SK-N-SH (cell line): ENCODE results near the gene NUP37. TPM values are rescaled to one million over a fixed set of nuclear protein-coding genes. Genes with fewer than 3 reads are reported as not detected.
A peak's percentile ranks its signal among the peaks of the same experiment; 100 is the strongest.
"Not testable (repeated sequence)": the region's sequence is repeated elsewhere in the genome, so short reads cannot be mapped to it uniquely, and the experiment has no call there.

Source experiments
- CTCF ChIA-PET: fragments of 300-600, 350-600 bp; formaldehyde crosslinking; extraction: SDS; loops from one replicate; lab custom pipeline; 2021; lab: Yijun Ruan, JAX
- POLR2A ChIA-PET: fragments of 350-600 bp; sonication (Branson Sonifier 250); formaldehyde crosslinking; extraction: SDS; loops from one replicate; lab custom pipeline; 2020; ENCODE audit warnings: antibody characterized with exemption, inconsistent platforms; lab: Yijun Ruan, JAX
- DNase-seq: peaks from one replicate; pipeline ENCODE4 v3.0.0; 2012
- H2AFZ ChIP-seq: fragments of 200-600 bp; sonication (generic); 2 replicates; pipeline ENCODE4 v1.8.1; 2016; ENCODE audit warnings: antibody characterized with exemption, mild to moderate bottlenecking, low read depth
- H3F3A ChIP-seq: fragments of 200-600 bp; sonication (generic); replicated peaks from 2 replicates; pipeline ENCODE3; 2016; ENCODE audit warnings: antibody characterized with exemption, mild to moderate bottlenecking; ENCODE audit not compliant: insufficient read depth
- H3K27ac ChIP-seq, 2 experiments: fragments of 200-500 bp in 1 of 2; fragments of 200-600 bp in 1 of 2; sonication (Bioruptor generic) in 1 of 2; sonication (generic), shearing (Covaris generic) in 1 of 2; 2 replicates each; pipeline versions ENCODE4 v1.5.1 to v1.6.1; 2014 to 2016; ENCODE audit warnings: low read depth in 2 of 2, inconsistent platforms in 1 of 2, low read length in 1 of 2, mild to moderate bottlenecking in 1 of 2, mixed read lengths in 1 of 2
- H3K27me3 ChIP-seq: fragments of 200-600 bp; sonication (generic), shearing (Covaris generic); 2 replicates; pipeline ENCODE4 v1.6.1; 2016; ENCODE audit warnings: mixed run types; ENCODE audit not compliant: insufficient read depth
- H3K36me3 ChIP-seq, 2 experiments: fragments of 200-500 bp in 1 of 2; fragments of 200-600 bp in 1 of 2; sonication (Bioruptor generic) in 1 of 2; sonication (generic) in 1 of 2; replicated peaks in 1 of 2; 2 replicates each; pipeline versions ENCODE3 to v1.5.1; 2014 to 2016; ENCODE audit warnings: low read length in 1 of 2, mild to moderate bottlenecking in 1 of 2; ENCODE audit not compliant: insufficient read depth in 2 of 2, control insufficient read depth in 1 of 2
- H3K4me1 ChIP-seq, 2 experiments: fragments of 200-500 bp in 1 of 2; fragments of 200-600 bp in 1 of 2; sonication (Bioruptor generic) in 1 of 2; sonication (generic), shearing (Covaris generic) in 1 of 2; 2 replicates each; pipeline versions ENCODE4 v1.5.1 to v1.6.1; 2014 to 2016; ENCODE audit warnings: low read depth in 1 of 2, low read length in 1 of 2, mixed run types in 1 of 2; ENCODE audit not compliant: insufficient read depth in 2 of 2, control insufficient read depth in 1 of 2
- H3K4me2 ChIP-seq: fragments of 200-600 bp; sonication (generic), shearing (Covaris generic); 2 replicates; pipeline ENCODE4 v1.6.1; 2017; ENCODE audit warnings: mixed run types
- H3K4me3 ChIP-seq, 2 experiments: fragments of 200-500 bp in 1 of 2; fragments of 200-600 bp in 1 of 2; sonication (Bioruptor generic) in 1 of 2; sonication (generic), shearing (Covaris generic) in 1 of 2; 2 replicates each; pipeline versions ENCODE4 v1.5.1 to v1.8.1; 2014 to 2016; ENCODE audit warnings: low read depth in 2 of 2, inconsistent platforms in 1 of 2, low read length in 1 of 2, mild to moderate bottlenecking in 1 of 2, mixed read lengths in 1 of 2, moderate library complexity in 1 of 2
- H3K79me2 ChIP-seq: fragments of 200-600 bp; sonication (generic); 2 replicates; pipeline ENCODE4 v1.8.1; 2017; ENCODE audit warnings: mild to moderate bottlenecking; ENCODE audit not compliant: insufficient read depth
- H3K9ac ChIP-seq: fragments of 200-600 bp; sonication (generic); 2 replicates; pipeline ENCODE4 v1.6.1; 2017; ENCODE audit warnings: mixed run types
- H3K9me2 ChIP-seq: fragments of 200-600 bp; sonication (generic); 2 replicates; pipeline ENCODE4 v1.6.1; 2017; ENCODE audit warnings: mixed run types
- H3K9me3 ChIP-seq: fragments of 200-600 bp; sonication (generic); 2 replicates; pipeline ENCODE4 v1.6.1; 2017; ENCODE audit warnings: mixed run types, mild to moderate bottlenecking, moderate library complexity
- H4K20me1 ChIP-seq: fragments of 200-600 bp; sonication (generic); 2 replicates; pipeline ENCODE4 v1.6.1; 2017; ENCODE audit warnings: mild to moderate bottlenecking, mixed run types; ENCODE audit not compliant: insufficient read depth
- ELF1 ChIP-seq: IDR thresholded peaks from 2 replicates; pipeline ENCODE4 v1.4.0; 2012
- EP300 ChIP-seq, 2 experiments: IDR thresholded peaks; 2 replicates each; pipeline versions ENCODE4 v1.4.0 to v1.6.1; 2012; ENCODE audit warnings: borderline replicate concordance in 1 of 2, low read depth in 1 of 2, low read length in 1 of 2
- EZH2phosphoT487 ChIP-seq: fragments of 200-600 bp; sonication (generic); IDR thresholded peaks from 2 replicates; pipeline ENCODE4 v1.6.1; 2017; ENCODE audit warnings: low read depth, mixed run types, mild to moderate bottlenecking, antibody characterized with exemption, moderate library complexity, borderline replicate concordance
- FOXJ3 ChIP-seq: sonication (generic); formaldehyde crosslinking; IDR thresholded peaks from 2 replicates; pipeline ENCODE4 v1.5.1; 2020; ENCODE audit warnings: mild to moderate bottlenecking, missing genetic modification reagents
- IRF3 ChIP-seq: fragments of 150-350 bp; IDR thresholded peaks from 2 replicates; pipeline ENCODE4 v1.6.1; 2016; ENCODE audit warnings: mild to moderate bottlenecking, low read depth, low read length
- JUND ChIP-seq: IDR thresholded peaks from 2 replicates; pipeline ENCODE4 v1.4.0; 2012
- MAX ChIP-seq: IDR thresholded peaks from 2 replicates; pipeline ENCODE4 v1.4.0; 2012; ENCODE audit warnings: low read depth
- MXI1 ChIP-seq: IDR thresholded peaks from 2 replicates; pipeline ENCODE4 v1.6.1; 2012; ENCODE audit warnings: mild to moderate bottlenecking, low read depth, low read length, improper control_type of control experiment
- NFIC ChIP-seq: IDR thresholded peaks from 2 replicates; pipeline ENCODE4 v1.4.0; 2012; ENCODE audit warnings: borderline replicate concordance
- NRF1 ChIP-seq: IDR thresholded peaks from 2 replicates; pipeline ENCODE4 v1.6.1; 2012; ENCODE audit warnings: low read depth, mild to moderate bottlenecking, low read length
- PBX3 ChIP-seq: IDR thresholded peaks from 2 replicates; pipeline ENCODE4; 2012
- RCOR1 ChIP-seq: fragments of 150-350 bp; IDR thresholded peaks from 2 replicates; pipeline ENCODE4 v1.6.1; 2017; ENCODE audit warnings: antibody characterized with exemption, low read length
- RXRA ChIP-seq: IDR thresholded peaks from 2 replicates; pipeline ENCODE4 v1.4.0; 2012; ENCODE audit warnings: low read depth, mild to moderate bottlenecking, borderline replicate concordance
- SIN3A ChIP-seq: IDR thresholded peaks from 2 replicates; pipeline ENCODE4 v1.6.1; 2012; ENCODE audit warnings: low read depth, mild to moderate bottlenecking, low read length, moderate library complexity, borderline replicate concordance
- TAF1 ChIP-seq: IDR thresholded peaks from 2 replicates; pipeline ENCODE4 v1.6.1; 2012; ENCODE audit warnings: low read depth, mild to moderate bottlenecking, low read length, moderate library complexity, borderline replicate concordance
- TEAD4 ChIP-seq: IDR thresholded peaks from 2 replicates; pipeline ENCODE4 v1.4.0; 2012; ENCODE audit warnings: mild to moderate bottlenecking, borderline replicate concordance; ENCODE audit not compliant: insufficient read depth
- USF2 ChIP-seq: fragments of 150-350 bp; IDR thresholded peaks from 2 replicates; pipeline ENCODE4 v1.6.1; 2017; ENCODE audit warnings: antibody characterized with exemption, low read length, low read depth, borderline replicate concordance
- WGBS: methylation state at CpG from one replicate; pipeline ENCODE4 v1.1.6; 2017; ENCODE audit warnings: low lambda C conversion rate; 5-methylcytosine and 5-hydroxymethylcytosine counted together
- polyA plus RNA-seq, 3 experiments: library from polyadenylated mRNA; depleted of rRNA; stranded (reverse); fragments of >200 nt; gene quantifications; 2 replicates each; pipeline ENCODE4 v1.2.3, GENCODE V29; 2012

The NUP37 gene
- polyA plus RNA-seq, 1 of the 3 experiments (the other 2 are of a cell fraction): 29.2 TPM

GRCh38 chr12:102121328-102121727 lies 1.4 kb upstream of the NUP37 start:
- Histone ChIP-seq H3K36me3 (peaks cover 14 to 24% of the 10 kb centered on the region in 2 experiments), H3K27ac (peak overlapping the region in 1 of 2 experiments; percentile 62; a peak in 1 of 4 replicates), H3K4me3 (peak overlapping the region in 1 of 2 experiments; percentile 86; a peak in 3 of 4 replicates), H3K9ac (peak overlapping the region; percentile 83; the same call in 1 of the 2 replicates), H3K4me2 (peak overlapping the region; percentile 85), H2AFZ (peak overlapping the region; percentile 94; the same call in 1 of the 2 replicates), H3K79me2 (peaks cover 51% of the 10 kb centered on the region)
- H3K27me3 ChIP-seq, H3F3A ChIP-seq, H3K4me1 ChIP-seq, DNase-seq, H3K9me2 ChIP-seq, POLR2A ChIA-PET, H3K9me3 ChIP-seq, H4K20me1 ChIP-seq: not testable (repeated sequence)
- CTCF ChIA-PET: interaction anchor here (1.0 to 1.2 kb wide), 2 partner anchors 28 to 362 kb away, joined by 3 to 4 read pairs; no protein-coding TSS in a partner anchor
- 96% methylated on average over 2 of the region's 2 CpGs for WGBS

GRCh38 chr12:102120886-102121285 lies 972 bp upstream of the NUP37 start:
- H3K4me2 ChIP-seq: peak overlapping the region; percentile 85
- DNase-seq: peak; percentile 22
- H3K36me3 ChIP-seq: peaks cover 19 to 26% of the 10 kb centered on the region in 2 experiments
- H3K27ac ChIP-seq: peak overlapping the region; percentile 62 to 65; a peak in 3 of 4 replicates
- CTCF ChIA-PET: interaction anchor here (1.2 kb wide), 1 partner anchor 27 kb away, joined by 4 read pairs; no protein-coding TSS in a partner anchor
- peaks cover 6 to 10% of the 10 kb centered on the region in 2 experiments; a peak in 3 of 4 replicates for H3K4me1 ChIP-seq
- H2AFZ ChIP-seq: peak overlapping the region; percentile 94
- peak overlapping the region; percentile 83 for H3K9ac ChIP-seq
- H4K20me1 ChIP-seq: no peaks in the 10 kb centered on the region
- H3K4me3 ChIP-seq: peak overlapping the region; percentile 86 to 95
- H3K79me2 ChIP-seq: peaks cover 51% of the 10 kb centered on the region
- no peaks in the 10 kb centered on the region for H3K9me3 ChIP-seq
- POLR2A ChIA-PET: no interaction called here
- H3K9me2 ChIP-seq: no peaks in the 10 kb centered on the region
- 30% methylated on average over 4 of the region's 4 CpGs for WGBS
- H3F3A ChIP-seq: no peaks in the 10 kb centered on the region
- no peaks in the 10 kb centered on the region for H3K27me3 ChIP-seq
- no peak for TF ChIP-seq IRF3
- TF ChIP-seq RXRA: no peak
- no peak for TF ChIP-seq RCOR1
- TF ChIP-seq ELF1: no peak
- no peak for TF ChIP-seq TEAD4
- no peak for TF ChIP-seq SIN3A
- no peak for TF ChIP-seq EZH2phosphoT487
- no peak for TF ChIP-seq PBX3
- no peak for TF ChIP-seq JUND
- no peak for TF ChIP-seq EP300 (IDR thresholded peaks at IDR 0.05; ENCODE audit: borderline replicate concordance in 1 of 2, low read depth in 1 of 2, low read length in 1 of 2)
- peak; percentile 91 for TF ChIP-seq MXI1
- no peak for TF ChIP-seq TAF1
- no peak for TF ChIP-seq NFIC
- TF ChIP-seq NRF1: no peak
- peak; percentile 83 for TF ChIP-seq MAX
- no peak for TF ChIP-seq USF2
- no peak for TF ChIP-seq FOXJ3
- TF ChIP-seq, all 33 proteins: peak for 2
